Keratinocyte (primary cell): ENCODE data around the gene MFSD11. TPM values are rescaled to one million over a fixed set of nuclear protein-coding genes. Genes with fewer than 3 reads are reported as not detected.
"Not testable (repeated sequence)": the region's sequence is repeated elsewhere in the genome, so short reads cannot be mapped to it uniquely, and the experiment has no call there.

Experiments
- DNase-seq: peaks from one replicate; pipeline ENCODE4 v3.0.0-alpha.2; 2011; ENCODE audit warnings: low read depth, missing footprints, low spot score
- FAIRE-seq: peaks from 2 replicates; lab custom pipeline; 2011; peaks lifted over from hg19 to GRCh38; lab: Jason Lieb, UNC
- H2AFZ ChIP-seq: 2 replicates; pipeline ENCODE4 v1.6.0; 2012; ENCODE audit warnings: low read length, control low read depth, inconsistent platforms; ENCODE audit not compliant: control insufficient read depth
- H3K27ac ChIP-seq: 2 replicates; pipeline ENCODE4 v1.5.1; 2011; ENCODE audit warnings: low read length; ENCODE audit not compliant: control insufficient read depth, insufficient read depth
- H3K27me3 ChIP-seq: 3 replicates; pipeline ENCODE4 v1.6.0; 2011; ENCODE audit warnings: low read length; ENCODE audit not compliant: control insufficient read depth, insufficient read depth; ENCODE audit errors: extremely low read depth
- H3K36me3 ChIP-seq, 2 experiments: 2 replicates in 1 of 2; 3 replicates in 1 of 2; pipeline ENCODE4 v1.5.1; 2011; ENCODE audit warnings: low read length in 2 of 2, mild to moderate bottlenecking in 1 of 2; ENCODE audit not compliant: control insufficient read depth in 2 of 2, insufficient read depth in 2 of 2; ENCODE audit errors: extremely low read depth in 1 of 2
- H3K4me1 ChIP-seq: 3 replicates; pipeline ENCODE4 v1.5.1; 2011; ENCODE audit warnings: low read length; ENCODE audit not compliant: control insufficient read depth, insufficient read depth; ENCODE audit errors: extremely low read depth
- H3K4me2 ChIP-seq: 3 replicates; pipeline ENCODE4 v1.6.0; 2011; ENCODE audit warnings: low read depth, low read length; ENCODE audit not compliant: control insufficient read depth, insufficient read depth; ENCODE audit errors: extremely low read depth
- H3K4me3 ChIP-seq, 3 experiments: fragments of 200-600 bp in 1 of 3; sonication (generic) in 1 of 3; 2 replicates in 2 of 3; 3 replicates in 1 of 3; pipeline ENCODE4 v1.5.1; 2011 to 2016; ENCODE audit warnings: low read length in 3 of 3, mild to moderate bottlenecking in 3 of 3, control low read depth in 2 of 3, inconsistent platforms in 1 of 3, low read depth in 1 of 3, mixed read lengths in 1 of 3, mixed run types in 1 of 3, moderate library complexity in 1 of 3; ENCODE audit not compliant: control insufficient read depth in 2 of 3, insufficient read depth in 2 of 3; ENCODE audit errors: extremely low read depth in 1 of 3
- H3K79me2 ChIP-seq: 2 replicates; pipeline ENCODE4 v1.6.0; 2012; ENCODE audit warnings: low read length; ENCODE audit not compliant: control insufficient read depth, insufficient read depth
- H3K9ac ChIP-seq: 3 replicates; pipeline ENCODE4 v1.6.0; 2011; ENCODE audit warnings: low read length; ENCODE audit not compliant: control insufficient read depth, insufficient read depth; ENCODE audit errors: extremely low read depth
- H3K9me1 ChIP-seq: 3 replicates; pipeline ENCODE4 v1.6.0; 2011; ENCODE audit warnings: low read length; ENCODE audit not compliant: control insufficient read depth, insufficient read depth; ENCODE audit errors: extremely low read depth
- H3K9me3 ChIP-seq: 2 replicates; pipeline ENCODE4 v1.5.1; 2012; ENCODE audit warnings: low read depth, low read length; ENCODE audit not compliant: control insufficient read depth
- H4K20me1 ChIP-seq: 3 replicates; pipeline ENCODE4 v1.6.0; 2011; ENCODE audit warnings: low read length; ENCODE audit not compliant: control insufficient read depth, insufficient read depth; ENCODE audit errors: extremely low read depth
- CTCF ChIP-seq, 3 experiments: IDR thresholded peaks in 1 of 3; conservative IDR thresholded peaks in 1 of 3; optimal IDR thresholded peaks in 1 of 3; 2 replicates in 2 of 3; 3 replicates in 1 of 3; pipeline versions ENCODE3 to v1.5.1; 2011; ENCODE audit warnings: low read length in 3 of 3, mild to moderate bottlenecking in 3 of 3, moderate library complexity in 2 of 3, control low read depth in 1 of 3, inconsistent platforms in 1 of 3; ENCODE audit not compliant: insufficient read depth in 2 of 3; ENCODE audit errors: extremely low read depth in 1 of 3
- EZH2 ChIP-seq: IDR thresholded peaks from one replicate; pipeline ENCODE4 v1.6.1; 2012; ENCODE audit warnings: inconsistent platforms, mild to moderate bottlenecking, low read length, moderate library complexity
- dilution Hi-C: fragments of 300-500 bp; cut with MboI; formaldehyde crosslinking; loops from one replicate; pipeline ENCODE4 v1.7.0; 2020; ENCODE audit warnings: low sequenced_read_pairs; ENCODE audit not compliant: extremely low pct_ligation_motif_present
- polyA plus RNA-seq, 5 experiments: library from polyadenylated mRNA; depleted of rRNA in 3 of 5; stranded (reverse) in 3 of 5; stranded (forward) in 1 of 5; unstranded in 1 of 5; fragments of >200 nt; gene quantifications; 1 replicate in 1 of 5; 2 replicates in 3 of 5; 3 replicates in 1 of 5; pipeline versions ENCODE4 v1.2.1 to v1.2.3, GENCODE V29; 2011 to 2012; ENCODE audit warnings: missing spikeins in 2 of 5, low read depth in 1 of 5, low replicate concordance in 1 of 5

MFSD11 gene
- polyA plus RNA-seq, 1 donor (not counting 4 experiments of a cell fraction or from before 2014, with no cell fraction given), result 14.6 TPM

- no peak for FAIRE-seq
- H3K9me3 ChIP-seq, result no peaks in the 10 kb centered on the region
- no peaks in the 10 kb centered on the region for H4K20me1 ChIP-seq
- no peak overlapping the region for H2AFZ ChIP-seq
- H3K27ac ChIP-seq, result no peak overlapping the region
- no peak for DNase-seq
- H3K4me1 ChIP-seq, result peaks cover 2% of the 10 kb centered on the region
- H3K9me1 ChIP-seq, result peaks cover 2% of the 10 kb centered on the region
- no peaks in the 10 kb centered on the region for H3K27me3 ChIP-seq
- no peak overlapping the region for H3K4me2 ChIP-seq
- no peak overlapping the region for H3K4me3 ChIP-seq
- H3K36me3 ChIP-seq, result peaks cover 8% of the 10 kb centered on the region in 2 experiments
- no peaks in the 10 kb centered on the region for H3K79me2 ChIP-seq
- H3K9ac ChIP-seq, result no peak overlapping the region
- dilution Hi-C loops, result no loop called here
- TF ChIP-seq CTCF (optimal IDR thresholded peaks at IDR 0.05 in 1 of 3, IDR thresholded peaks at IDR 0.05 in 1 of 3, conservative IDR thresholded peaks at IDR 0.05 in 1 of 3; ENCODE audit: extremely low read depth in 1 of 3, insufficient read depth in 2 of 3, low read length in 3 of 3), result no peak
- TF ChIP-seq EZH2, result no peak
Measured at GRCh38 chr17:76744747-76745146, 6.8 kb downstream of the MFSD11 start.

- FAIRE-seq, H3K4me2 ChIP-seq, H3K27me3 ChIP-seq, H3K9me3 ChIP-seq, H3K9me1 ChIP-seq, H3K4me3 ChIP-seq, H3K27ac ChIP-seq, DNase-seq, H2AFZ ChIP-seq, H3K79me2 ChIP-seq, H3K4me1 ChIP-seq, H3K36me3 ChIP-seq, H3K9ac ChIP-seq, dilution Hi-C loops, H4K20me1 ChIP-seq: not testable (repeated sequence)
Measured at GRCh38 chr17:76745785-76746184, 7.9 kb downstream of the MFSD11 start.

GRCh38 chr17:76747716-76748363 is 9.9 kb downstream of the MFSD11 start:
- no peak for FAIRE-seq

More at GRCh38 chr17:76747716-76748363, 9.9 kb downstream of the MFSD11 start:
- Histone ChIP-seq H3K4me3 (no peak overlapping the region), H2AFZ (no peak overlapping the region), H3K36me3 (peaks cover 6 to 8% of the 10 kb centered on the region in 2 experiments), H3K27ac (no peak overlapping the region), H3K9ac (no peak overlapping the region), H4K20me1 (no peaks in the 10 kb centered on the region), H3K4me2 (no peak overlapping the region), H3K9me1 (no peaks in the 10 kb centered on the region), H3K4me1 (peaks cover 4% of the 10 kb centered on the region), H3K27me3 (no peaks in the 10 kb centered on the region), H3K9me3 (no peaks in the 10 kb centered on the region), H3K79me2 (no peaks in the 10 kb centered on the region)
- dilution Hi-C loops, result no loop called here
- TF ChIP-seq EZH2 (no peak), CTCF (optimal IDR thresholded peaks at IDR 0.05 in 1 of 3, IDR thresholded peaks at IDR 0.05 in 1 of 3, conservative IDR thresholded peaks at IDR 0.05 in 1 of 3; ENCODE audit: extremely low read depth in 1 of 3, insufficient read depth in 2 of 3, low read length in 3 of 3) (no peak)
- DNase-seq, result no peak
